ENCODE measurements around the gene CDYL2. TPM values are rescaled to one million over a fixed set of nuclear protein-coding genes. Genes with fewer than 3 reads are reported as not detected.
"Not testable (repeated sequence)": the region's sequence is repeated elsewhere in the genome, so short reads cannot be mapped to it uniquely, and the experiment has no call there.

Gene CDYL2
- total RNA-seq, 1 experiment from 2014 or later: 0.34 TPM

DNA sequence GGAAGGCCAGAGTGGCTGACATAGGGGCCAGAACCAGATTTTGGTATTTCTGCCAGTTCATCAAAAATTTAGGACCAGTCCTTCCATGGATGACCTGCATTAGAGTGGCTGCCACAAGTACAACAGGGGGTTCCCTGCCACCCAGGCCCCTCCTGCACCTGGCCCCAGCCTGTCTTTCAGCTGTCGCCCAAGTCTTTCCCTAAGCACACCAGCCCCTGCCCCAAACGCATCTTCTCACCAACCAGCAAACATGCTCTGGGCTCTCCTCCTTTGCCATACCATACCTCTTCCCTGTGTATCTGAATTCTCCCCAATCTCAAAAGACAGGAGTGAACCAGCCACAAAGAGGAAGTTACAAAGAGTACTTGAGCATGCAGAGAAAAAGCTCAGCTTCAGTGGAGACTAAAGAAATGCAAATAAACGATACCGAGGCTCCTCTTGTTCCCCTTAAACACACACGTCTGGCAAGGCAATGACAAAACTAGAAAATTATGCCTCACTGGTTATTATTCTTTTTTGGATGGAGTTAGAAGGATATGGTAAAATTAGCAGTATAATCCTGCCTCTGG is 133.0 kb downstream of the CDYL2 start:
- no peak for DNase-seq (ENCODE audit: low read depth)

DNA sequence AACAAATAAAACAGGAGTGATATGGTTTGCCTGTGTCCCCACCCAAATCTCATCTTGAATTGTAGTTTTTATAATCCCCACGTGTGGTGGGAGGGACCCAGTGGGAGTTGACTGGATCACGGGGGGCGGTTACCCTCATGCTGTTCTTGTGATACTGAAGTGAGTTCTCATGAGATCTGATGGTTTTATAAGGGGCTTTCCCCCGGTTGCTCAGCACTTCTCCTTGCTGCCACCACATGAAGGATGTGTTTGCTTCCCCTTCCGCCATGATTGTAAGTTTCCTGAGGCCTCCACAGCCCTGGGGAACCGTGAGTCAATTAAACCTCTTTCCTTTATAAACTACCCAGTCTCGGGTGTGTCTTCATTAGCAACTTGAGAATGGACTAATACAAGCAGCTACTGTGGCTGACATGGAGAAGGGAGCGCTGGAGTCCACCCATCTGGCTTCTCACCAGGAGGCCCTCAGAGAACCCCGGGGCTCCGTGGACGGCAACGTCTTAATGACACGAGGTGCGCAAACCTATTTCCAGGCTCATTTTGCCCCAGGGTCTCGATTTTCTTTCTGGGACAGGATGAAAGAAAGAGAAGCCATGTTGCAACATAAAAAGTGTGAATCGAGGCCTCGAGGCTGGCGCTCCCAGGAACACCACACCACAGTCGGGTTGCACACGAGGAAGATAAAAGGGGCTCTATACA is 134.1 kb downstream of the CDYL2 start:
- no peak for DNase-seq (ENCODE audit: low read depth)

DNA sequence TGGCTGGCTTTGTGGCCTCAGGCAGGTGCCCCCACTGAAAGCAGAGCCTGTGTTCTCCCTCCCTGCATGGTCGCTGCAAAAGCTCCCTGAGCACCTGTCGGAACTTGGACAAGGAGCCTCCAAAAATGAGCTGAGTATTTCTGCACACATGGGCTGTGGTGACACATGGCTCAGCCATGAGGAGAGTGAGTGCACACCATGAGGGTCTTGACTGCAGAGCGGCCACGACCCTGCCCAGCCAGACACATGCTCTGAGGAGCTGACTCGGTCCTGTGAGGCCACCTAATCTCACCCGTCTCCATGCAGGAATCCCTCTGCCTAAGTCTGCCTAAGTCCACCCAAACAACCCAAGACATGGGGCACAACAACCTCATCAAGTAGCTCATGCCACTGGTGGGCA is 134.7 kb downstream of the CDYL2 start:
- DNase-seq (ENCODE audit: low read depth): no peak

DNA sequence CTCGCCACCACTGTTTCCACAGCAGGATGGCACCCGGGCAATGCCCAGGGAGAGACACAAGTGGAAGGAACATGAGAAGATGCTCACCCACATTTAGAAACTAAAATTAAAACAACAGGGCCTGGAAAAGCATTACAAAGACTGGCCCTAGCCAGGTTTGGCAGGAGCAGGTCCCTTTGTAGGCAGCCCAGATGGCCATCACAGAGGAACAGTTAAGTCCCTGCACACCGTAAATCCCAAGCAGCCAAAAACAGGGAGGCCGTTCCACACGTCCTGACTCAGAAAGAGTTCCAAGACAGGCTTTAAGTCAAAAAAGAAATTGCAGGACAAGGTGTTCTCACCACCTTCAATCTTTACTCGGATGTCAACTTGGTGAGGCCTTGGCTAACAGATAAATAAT is 136.5 kb downstream of the CDYL2 start:
- no peak for DNase-seq (ENCODE audit: low read depth)

DNA sequence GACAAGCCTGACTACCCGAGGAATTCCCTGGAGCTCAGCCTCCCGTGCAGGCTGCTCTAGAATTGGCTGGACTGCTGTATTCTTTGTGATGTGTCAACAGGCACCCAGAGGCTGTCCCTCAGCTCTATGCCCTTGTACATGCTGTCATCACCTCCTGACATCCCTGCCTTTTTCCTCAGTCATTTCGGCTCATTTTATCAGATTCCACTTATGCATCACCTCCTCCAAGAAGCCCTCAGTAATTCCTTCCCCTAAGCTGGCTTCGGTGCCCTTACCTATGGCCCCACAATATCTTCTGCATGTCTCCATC is 137.2 kb downstream of the CDYL2 start:
- no peak for DNase-seq (ENCODE audit: low read depth)

DNA sequence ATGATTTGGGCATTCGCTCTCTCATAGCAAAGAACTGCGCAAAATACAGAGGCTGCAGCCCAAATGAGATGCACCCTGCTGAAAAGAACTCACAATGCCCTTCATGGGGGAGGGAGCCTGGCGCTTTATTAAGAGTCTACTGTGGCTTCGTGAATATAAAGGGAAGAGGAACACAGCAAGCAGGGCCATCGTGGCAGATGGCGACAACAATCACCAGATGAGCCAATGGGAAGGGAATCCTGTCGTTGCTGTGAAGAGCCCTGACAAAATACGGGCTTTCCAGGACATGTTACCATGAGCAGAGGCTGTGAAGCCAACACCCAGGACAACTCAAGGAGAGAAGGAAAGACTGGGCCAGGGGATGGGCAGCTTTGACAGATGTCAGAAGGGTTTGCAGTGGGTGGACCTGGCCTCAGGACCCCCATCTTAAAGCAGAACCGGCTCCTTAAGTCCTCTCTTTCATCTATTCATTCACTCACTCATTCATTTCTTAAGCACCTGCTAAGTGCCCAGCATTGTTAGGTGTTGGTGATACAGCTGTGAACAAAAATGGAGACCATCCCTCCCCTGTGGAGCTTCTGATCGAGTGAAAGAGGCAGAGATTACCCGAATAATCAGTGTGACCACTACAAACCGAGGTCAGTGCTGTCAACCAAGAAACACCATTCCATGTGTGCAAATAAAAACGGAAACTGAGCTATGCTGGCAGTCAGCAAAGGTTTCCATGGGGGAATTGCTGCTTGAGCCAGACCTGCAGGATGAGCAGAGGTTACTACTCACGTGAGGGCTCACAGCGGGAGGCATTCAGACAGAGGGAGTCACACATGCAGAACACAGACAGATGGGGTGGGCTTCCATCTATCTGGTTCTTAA is 137.8 kb downstream of the CDYL2 start:
- no peak for DNase-seq (ENCODE audit: low read depth)

DNA sequence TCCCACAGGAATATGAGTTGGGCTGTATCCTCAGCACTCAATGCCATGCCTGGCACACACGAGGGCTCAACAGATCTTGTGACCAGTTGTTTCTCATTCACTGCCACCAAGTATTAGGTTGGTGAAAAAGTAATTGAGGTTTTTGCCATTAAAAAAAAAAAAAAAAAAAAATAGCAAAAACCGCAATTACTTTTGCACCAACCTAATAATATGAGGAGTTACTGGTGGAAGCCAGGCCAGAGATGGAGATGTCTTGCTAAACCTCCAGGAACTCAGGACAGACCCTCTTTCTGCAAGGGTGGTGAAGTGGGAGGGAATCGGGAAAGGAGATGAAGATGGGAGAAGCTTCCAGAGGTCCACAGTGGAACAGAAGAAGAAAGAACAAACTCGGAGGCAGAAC is 139.0 kb downstream of the CDYL2 start:
- no peak for DNase-seq (ENCODE audit: low read depth)

DNA sequence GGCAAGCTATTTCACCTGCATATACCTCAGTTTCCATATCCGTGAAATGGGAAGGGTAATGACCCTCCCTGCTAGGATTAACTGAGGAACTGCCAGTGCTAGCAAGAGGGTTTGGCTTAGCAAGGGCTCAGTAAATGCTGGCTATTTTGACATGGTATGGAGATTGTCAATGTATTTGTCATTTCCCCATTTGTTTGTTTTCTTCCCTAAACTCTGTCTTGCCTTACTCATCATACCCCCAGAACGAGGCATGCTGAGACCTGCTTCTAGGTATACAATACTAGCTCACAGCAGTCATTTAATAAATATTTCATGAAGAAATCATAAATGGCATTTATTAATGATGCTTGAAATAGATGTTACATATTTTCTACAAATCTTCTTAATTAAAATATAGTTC is 139.6 kb downstream of the CDYL2 start:
- no peak for DNase-seq (ENCODE audit: low read depth)

DNA sequence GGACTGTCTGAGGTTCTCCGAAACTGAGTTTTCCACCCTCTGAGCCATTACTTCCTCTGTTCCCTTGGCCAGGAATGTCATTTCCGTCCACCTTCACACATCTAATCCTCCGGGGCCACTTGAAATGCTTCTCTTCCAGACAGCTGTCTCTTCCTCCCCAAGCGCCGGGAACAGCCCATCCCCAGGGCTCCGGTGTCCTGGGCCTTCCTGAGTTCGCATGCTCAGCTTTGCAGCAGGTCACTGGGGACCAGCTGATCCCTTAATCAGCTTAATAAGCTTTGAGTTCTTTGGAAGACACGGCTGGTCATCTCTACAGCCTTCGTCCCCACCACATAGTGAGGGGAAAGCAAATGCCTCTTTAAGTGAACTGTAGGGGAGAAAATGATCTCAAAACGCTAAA is 140.2 kb downstream of the CDYL2 start:
- DNase-seq (ENCODE audit: low read depth): no peak

DNA sequence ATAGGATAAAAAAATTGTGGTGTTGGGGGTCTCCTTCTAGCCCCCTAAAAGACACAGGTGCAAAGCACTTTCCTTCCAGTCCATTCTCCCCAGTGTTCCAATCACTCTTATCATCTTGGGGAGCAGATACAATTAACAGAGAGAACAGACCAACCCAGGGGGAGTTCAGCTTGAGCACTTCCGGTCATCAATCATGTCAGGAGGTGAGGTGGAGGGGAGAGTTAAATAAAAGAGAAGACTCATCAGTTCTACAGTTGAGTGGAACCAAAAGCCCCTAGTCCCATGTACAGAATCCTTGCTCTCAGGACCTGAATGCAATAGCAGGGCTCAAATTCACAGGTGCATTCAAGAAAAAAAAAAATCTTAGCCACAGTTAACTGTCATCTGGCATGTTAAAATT is 141.3 kb downstream of the CDYL2 start:
- no peak for DNase-seq (ENCODE audit: low read depth)

DNA sequence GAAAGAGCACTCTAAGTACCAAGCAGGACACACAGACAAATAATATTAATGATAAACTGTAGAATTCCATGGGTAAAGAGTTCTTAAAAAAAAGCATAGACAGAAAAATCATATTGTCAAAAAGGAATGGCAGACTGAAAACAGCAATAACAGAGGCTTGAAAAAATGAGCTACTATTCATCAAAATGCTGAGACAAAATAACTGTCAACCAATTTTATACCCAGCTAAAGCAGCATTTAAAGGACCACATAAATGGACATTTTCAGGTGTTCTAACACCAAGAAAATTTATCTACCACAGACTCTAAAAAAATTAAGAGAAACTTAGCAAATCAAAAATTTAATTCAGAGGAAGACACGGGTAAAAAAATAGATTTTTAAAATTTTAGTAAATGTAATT is 144.5 kb downstream of the CDYL2 start:
- DNase-seq (ENCODE audit: low read depth): no peak

DNA sequence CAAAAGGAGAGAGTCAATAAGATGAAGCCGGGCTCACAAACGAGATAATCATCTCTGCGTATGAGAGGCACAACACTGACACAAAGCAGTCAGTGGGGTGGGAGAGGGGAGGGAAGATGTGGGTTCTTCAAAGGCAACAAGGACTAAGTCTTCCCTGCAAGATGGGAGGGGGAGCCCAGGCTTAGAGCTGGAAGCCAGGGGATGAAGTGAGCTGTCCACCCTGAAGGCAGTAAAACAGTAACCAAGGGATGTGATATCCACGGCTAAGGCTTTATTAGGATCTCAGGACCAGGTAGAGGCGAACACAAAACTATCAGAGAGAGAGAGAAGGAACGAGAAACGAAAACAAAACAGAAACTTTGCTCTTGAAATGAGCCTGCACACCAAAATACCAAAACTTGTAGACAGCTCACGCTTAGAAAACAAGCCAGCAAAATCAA is 147.7 kb downstream of the CDYL2 start:
- DNase-seq (ENCODE audit: low read depth): no peak

DNA sequence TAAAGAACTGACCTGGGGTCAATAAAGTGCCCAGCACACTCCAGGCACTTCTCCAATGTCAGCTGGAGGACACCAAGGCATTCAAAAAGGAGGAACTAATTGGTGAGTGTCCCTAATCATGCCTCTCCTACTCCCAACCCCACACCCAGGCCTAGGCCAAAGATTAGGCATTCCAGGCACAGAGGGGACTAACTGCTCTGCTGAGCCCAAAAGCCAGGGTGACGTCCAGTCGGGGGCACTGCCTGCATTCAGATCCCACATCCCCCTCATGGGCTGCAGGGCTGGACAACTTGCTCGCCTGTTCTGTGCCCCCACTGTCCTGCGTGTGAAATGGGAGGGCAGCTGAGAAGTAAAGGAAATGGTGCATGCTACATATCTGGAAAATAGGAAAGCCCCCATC is 148.2 kb downstream of the CDYL2 start:
- DNase-seq (ENCODE audit: low read depth): no peak

DNA sequence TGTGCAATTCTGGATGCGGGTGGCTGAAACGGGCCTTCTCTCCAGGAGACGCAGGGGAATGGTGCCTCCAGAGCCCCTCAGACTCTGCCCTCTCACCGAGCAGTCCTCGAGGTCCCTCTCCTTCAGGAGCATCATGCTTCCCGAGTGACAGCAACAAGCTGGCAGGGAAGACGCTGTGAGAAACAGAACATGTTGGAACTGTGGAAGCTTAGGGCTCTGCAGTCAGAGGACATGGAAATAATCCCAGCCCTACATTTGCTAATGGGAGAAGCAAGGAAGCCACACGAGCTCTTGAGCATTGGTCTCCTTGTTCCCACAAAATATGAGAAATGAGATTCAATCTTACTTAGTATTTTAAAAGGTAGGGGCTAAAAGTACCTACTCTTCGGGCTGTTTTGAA is 148.6 kb downstream of the CDYL2 start:
- no peak for DNase-seq (ENCODE audit: low read depth)

DNA sequence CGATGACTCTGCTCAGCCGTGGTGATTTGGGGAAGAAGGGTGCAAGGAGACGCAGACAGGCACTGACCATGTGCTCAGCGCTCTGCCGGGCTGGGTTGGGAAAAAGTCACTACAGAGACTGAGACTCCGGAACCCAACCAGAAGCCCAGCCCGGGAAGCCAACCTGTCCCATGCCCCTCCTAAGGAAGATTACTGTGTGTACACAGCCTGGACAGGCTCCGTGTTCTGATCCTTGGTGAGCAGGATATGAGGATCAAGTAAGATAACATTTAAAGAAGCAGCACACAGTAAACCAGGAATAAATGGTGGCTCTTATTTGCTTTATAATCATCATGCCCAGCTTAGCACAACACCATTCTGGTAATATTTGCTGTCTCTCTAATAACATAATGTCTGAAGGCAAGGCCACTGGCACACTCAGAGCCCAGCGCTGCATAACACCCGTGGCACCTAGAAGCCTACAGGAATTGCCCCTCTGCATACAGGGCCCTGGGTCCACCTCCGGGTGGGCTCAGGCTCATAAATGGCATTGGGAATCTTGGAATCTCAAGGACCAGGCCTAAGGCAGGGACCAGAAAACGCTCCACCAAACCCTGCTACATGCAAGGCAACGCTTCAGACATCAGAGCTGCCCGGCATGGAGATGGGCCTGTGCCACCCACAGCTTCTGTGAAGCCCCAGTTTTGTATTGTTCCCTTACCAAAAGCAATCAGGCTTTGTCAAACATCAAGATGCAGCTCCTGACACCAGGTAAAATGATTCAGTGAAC is 150.1 kb downstream of the CDYL2 start:
- no peak for DNase-seq (ENCODE audit: low read depth)

DNA sequence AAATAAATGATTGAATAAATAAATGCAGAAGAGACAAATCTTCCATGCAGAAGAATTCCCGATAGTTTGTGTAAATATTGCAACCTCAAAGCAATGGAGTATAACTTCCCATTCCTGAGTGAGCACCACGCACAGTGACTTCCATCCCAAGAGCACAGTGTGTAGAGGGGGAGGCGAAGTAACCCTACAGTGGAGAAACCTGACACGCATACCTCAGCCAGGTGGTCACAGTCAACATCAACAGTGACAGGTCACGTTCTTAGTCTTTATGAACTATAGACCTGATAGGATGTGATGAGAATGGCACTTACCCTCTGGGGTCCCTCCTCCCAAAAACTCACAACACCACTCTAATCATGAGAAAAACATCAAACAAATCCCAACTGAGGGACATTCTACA is 152.0 kb downstream of the CDYL2 start:
- no peak for DNase-seq (ENCODE audit: low read depth)

DNA sequence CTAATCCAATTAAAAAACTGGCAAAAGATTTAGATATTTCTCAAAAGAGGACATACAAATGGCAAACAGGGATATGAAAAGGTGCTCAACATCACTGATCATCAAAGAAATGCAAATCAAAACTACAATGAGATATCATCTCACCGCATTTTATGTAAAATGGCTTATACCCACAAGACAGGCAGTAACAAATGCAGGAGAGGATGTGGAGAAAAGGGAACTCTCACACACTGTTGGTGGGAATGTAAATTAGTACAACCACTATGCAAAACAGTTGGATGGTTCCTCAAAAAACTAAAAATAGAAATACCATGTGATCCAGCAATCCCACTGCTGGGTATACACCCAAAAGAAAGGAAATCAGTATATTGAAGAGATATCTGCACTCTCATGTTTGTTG is 154.1 kb downstream of the CDYL2 start:
- not testable (repeated sequence) for DNase-seq (ENCODE audit: low read depth)

DNA sequence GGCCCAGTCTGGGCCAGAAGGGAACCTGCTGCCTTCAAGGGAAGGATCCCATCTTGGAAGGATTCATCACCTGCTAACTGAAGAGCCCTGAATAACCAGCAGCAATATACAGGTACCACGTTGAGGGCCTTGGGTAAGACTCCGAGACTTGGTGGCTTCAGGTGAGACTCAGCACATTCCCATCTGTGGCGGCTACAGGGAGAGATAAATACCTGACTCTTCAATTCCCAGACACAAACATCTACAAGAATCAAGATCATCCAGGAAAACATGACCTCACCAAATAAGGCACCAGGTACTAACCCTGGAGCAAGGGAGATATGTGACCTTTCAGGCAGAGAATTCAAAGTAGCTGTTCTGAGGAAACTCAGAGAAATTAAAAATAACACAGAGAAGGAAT is 164.1 kb downstream of the CDYL2 start:
- no peak for DNase-seq (ENCODE audit: low read depth)

DNA sequence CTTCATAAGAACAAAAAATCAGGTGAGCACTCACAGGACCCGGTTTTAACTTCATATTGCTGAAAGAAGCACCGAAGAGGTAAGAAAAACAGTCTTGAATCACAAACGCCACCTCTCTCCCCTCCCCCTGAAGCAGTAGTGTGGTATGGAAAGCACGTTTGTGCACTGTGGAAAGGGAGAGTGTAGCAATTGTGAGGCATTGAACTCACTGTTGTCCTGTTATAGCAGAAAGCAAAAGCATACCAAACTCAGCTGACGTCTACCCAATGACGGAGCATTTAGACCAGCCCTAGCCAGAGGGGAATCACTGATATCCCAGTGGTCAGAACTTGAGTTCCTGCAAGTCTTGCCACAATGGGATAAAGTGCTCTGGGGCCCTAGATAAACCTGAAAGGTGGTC is 164.8 kb downstream of the CDYL2 start:
- DNase-seq (ENCODE audit: low read depth): no peak

DNA sequence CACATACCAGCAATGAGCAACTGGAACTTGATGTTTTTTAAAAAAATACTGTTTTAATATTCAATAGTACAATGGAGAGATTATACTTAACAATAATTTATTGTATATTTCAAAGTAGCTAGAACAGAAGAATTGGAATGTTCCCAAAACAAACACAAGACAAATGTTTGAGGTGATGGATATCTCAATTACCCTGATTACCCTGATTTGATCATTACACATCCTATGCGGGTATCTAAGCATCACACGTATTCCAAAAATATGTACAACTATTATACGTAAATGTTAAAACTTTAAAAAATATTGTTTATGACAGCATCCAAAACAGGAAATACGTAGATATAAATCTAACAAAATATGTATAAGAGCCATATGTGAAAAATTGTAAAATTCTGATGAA is 166.8 kb downstream of the CDYL2 start:
- no peak for DNase-seq (ENCODE audit: low read depth)

DNA sequence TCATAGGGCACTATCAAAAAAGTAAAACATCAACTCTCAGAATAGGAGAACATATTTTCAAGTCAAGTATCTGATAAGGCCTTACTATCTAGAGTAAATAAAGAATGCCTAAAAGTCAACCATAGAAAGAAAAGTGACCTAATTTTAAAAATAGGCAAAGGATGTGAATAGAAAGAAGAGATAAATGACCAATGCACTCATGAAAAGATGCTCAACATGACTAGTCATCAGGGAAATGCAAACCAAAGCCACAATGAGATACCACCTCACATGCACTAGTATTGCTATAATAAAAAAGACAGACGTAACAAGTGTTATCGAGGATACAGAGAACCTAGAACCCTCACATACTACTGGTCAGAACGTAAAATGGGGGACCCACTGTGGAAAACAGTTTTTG is 172.8 kb downstream of the CDYL2 start:
- DNase-seq (ENCODE audit: low read depth): no peak

DNA sequence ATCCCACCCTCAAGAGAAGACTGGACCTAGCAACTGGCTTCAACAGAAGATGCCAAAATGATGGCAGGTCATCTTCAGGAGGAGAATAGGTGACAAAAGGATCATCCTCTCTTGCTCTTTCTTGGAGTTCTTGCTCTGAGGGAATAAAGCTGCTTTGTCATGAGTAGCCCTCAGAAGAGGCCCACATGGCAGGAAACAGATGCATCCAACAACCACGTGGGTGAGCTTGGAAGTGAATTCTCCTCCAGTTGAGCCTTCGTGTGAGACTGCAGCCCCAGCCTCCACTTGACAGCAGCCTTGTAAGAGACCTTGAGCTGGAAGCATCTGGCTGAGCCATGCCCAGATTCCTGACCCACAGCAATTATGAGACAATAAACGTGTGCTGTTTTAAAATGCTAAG is 176.1 kb downstream of the CDYL2 start:
- DNase-seq (ENCODE audit: low read depth): no peak
